SK-N-SH (cell line): ENCODE results near the gene C16orf54. TPM values are rescaled to one million over a fixed set of nuclear protein-coding genes. Genes with fewer than 3 reads are reported as not detected.

Experiments used
- CTCF ChIA-PET: fragments of 300-600, 350-600 bp; formaldehyde crosslinking; extraction: SDS; loops from one replicate; lab custom pipeline; 2021; lab: Yijun Ruan, JAX
- POLR2A ChIA-PET: fragments of 350-600 bp; sonication (Branson Sonifier 250); formaldehyde crosslinking; extraction: SDS; loops from one replicate; lab custom pipeline; 2020; ENCODE audit warnings: antibody characterized with exemption, inconsistent platforms; lab: Yijun Ruan, JAX
- DNase-seq: peaks from one replicate; pipeline ENCODE4 v3.0.0; 2012
- H2AFZ ChIP-seq: fragments of 200-600 bp; sonication (generic); 2 replicates; pipeline ENCODE4 v1.8.1; 2016; ENCODE audit warnings: antibody characterized with exemption, mild to moderate bottlenecking, low read depth
- H3F3A ChIP-seq: fragments of 200-600 bp; sonication (generic); replicated peaks from 2 replicates; pipeline ENCODE3; 2016; ENCODE audit warnings: antibody characterized with exemption, mild to moderate bottlenecking; ENCODE audit not compliant: insufficient read depth
- H3K27ac ChIP-seq, 2 experiments: fragments of 200-500 bp in 1 of 2; fragments of 200-600 bp in 1 of 2; sonication (Bioruptor generic) in 1 of 2; sonication (generic), shearing (Covaris generic) in 1 of 2; 2 replicates each; pipeline versions ENCODE4 v1.5.1 to v1.6.1; 2014 to 2016; ENCODE audit warnings: low read depth in 2 of 2, inconsistent platforms in 1 of 2, low read length in 1 of 2, mild to moderate bottlenecking in 1 of 2, mixed read lengths in 1 of 2
- H3K27me3 ChIP-seq: fragments of 200-600 bp; sonication (generic), shearing (Covaris generic); 2 replicates; pipeline ENCODE4 v1.6.1; 2016; ENCODE audit warnings: mixed run types; ENCODE audit not compliant: insufficient read depth
- H3K36me3 ChIP-seq, 2 experiments: fragments of 200-500 bp in 1 of 2; fragments of 200-600 bp in 1 of 2; sonication (Bioruptor generic) in 1 of 2; sonication (generic) in 1 of 2; replicated peaks in 1 of 2; 2 replicates each; pipeline versions ENCODE3 to v1.5.1; 2014 to 2016; ENCODE audit warnings: low read length in 1 of 2, mild to moderate bottlenecking in 1 of 2; ENCODE audit not compliant: insufficient read depth in 2 of 2, control insufficient read depth in 1 of 2
- H3K4me1 ChIP-seq, 2 experiments: fragments of 200-500 bp in 1 of 2; fragments of 200-600 bp in 1 of 2; sonication (Bioruptor generic) in 1 of 2; sonication (generic), shearing (Covaris generic) in 1 of 2; 2 replicates each; pipeline versions ENCODE4 v1.5.1 to v1.6.1; 2014 to 2016; ENCODE audit warnings: low read depth in 1 of 2, low read length in 1 of 2, mixed run types in 1 of 2; ENCODE audit not compliant: insufficient read depth in 2 of 2, control insufficient read depth in 1 of 2
- H3K4me2 ChIP-seq: fragments of 200-600 bp; sonication (generic), shearing (Covaris generic); 2 replicates; pipeline ENCODE4 v1.6.1; 2017; ENCODE audit warnings: mixed run types
- H3K4me3 ChIP-seq, 2 experiments: fragments of 200-500 bp in 1 of 2; fragments of 200-600 bp in 1 of 2; sonication (Bioruptor generic) in 1 of 2; sonication (generic), shearing (Covaris generic) in 1 of 2; 2 replicates each; pipeline versions ENCODE4 v1.5.1 to v1.8.1; 2014 to 2016; ENCODE audit warnings: low read depth in 2 of 2, inconsistent platforms in 1 of 2, low read length in 1 of 2, mild to moderate bottlenecking in 1 of 2, mixed read lengths in 1 of 2, moderate library complexity in 1 of 2
- H3K79me2 ChIP-seq: fragments of 200-600 bp; sonication (generic); 2 replicates; pipeline ENCODE4 v1.8.1; 2017; ENCODE audit warnings: mild to moderate bottlenecking; ENCODE audit not compliant: insufficient read depth
- H3K9ac ChIP-seq: fragments of 200-600 bp; sonication (generic); 2 replicates; pipeline ENCODE4 v1.6.1; 2017; ENCODE audit warnings: mixed run types
- H3K9me2 ChIP-seq: fragments of 200-600 bp; sonication (generic); 2 replicates; pipeline ENCODE4 v1.6.1; 2017; ENCODE audit warnings: mixed run types
- H3K9me3 ChIP-seq: fragments of 200-600 bp; sonication (generic); 2 replicates; pipeline ENCODE4 v1.6.1; 2017; ENCODE audit warnings: mixed run types, mild to moderate bottlenecking, moderate library complexity
- H4K20me1 ChIP-seq: fragments of 200-600 bp; sonication (generic); 2 replicates; pipeline ENCODE4 v1.6.1; 2017; ENCODE audit warnings: mild to moderate bottlenecking, mixed run types; ENCODE audit not compliant: insufficient read depth
- CHD2 ChIP-seq: fragments of 150-350 bp; IDR thresholded peaks from 2 replicates; pipeline ENCODE4 v1.6.1; 2018; ENCODE audit warnings: low read length; ENCODE audit not compliant: partially characterized antibody
- EP300 ChIP-seq, 2 experiments: IDR thresholded peaks; 2 replicates each; pipeline versions ENCODE4 v1.4.0 to v1.6.1; 2012; ENCODE audit warnings: borderline replicate concordance in 1 of 2, low read depth in 1 of 2, low read length in 1 of 2
- GATA2 ChIP-seq: sonication (generic); formaldehyde crosslinking; IDR thresholded peaks from 2 replicates; pipeline ENCODE4 v1.5.0; 2020; ENCODE audit warnings: mild to moderate bottlenecking, missing genetic modification reagents
- IRF3 ChIP-seq: fragments of 150-350 bp; IDR thresholded peaks from 2 replicates; pipeline ENCODE4 v1.6.1; 2016; ENCODE audit warnings: mild to moderate bottlenecking, low read depth, low read length
- MAX ChIP-seq: IDR thresholded peaks from 2 replicates; pipeline ENCODE4 v1.4.0; 2012; ENCODE audit warnings: low read depth
- MEF2A ChIP-seq: IDR thresholded peaks from 2 replicates; pipeline ENCODE4 v1.4.0; 2012; ENCODE audit warnings: low read depth, borderline replicate concordance
- NRF1 ChIP-seq: IDR thresholded peaks from 2 replicates; pipeline ENCODE4 v1.6.1; 2012; ENCODE audit warnings: low read depth, mild to moderate bottlenecking, low read length
- RAD21 ChIP-seq: IDR thresholded peaks from 2 replicates; pipeline ENCODE4 v1.6.1; 2012; ENCODE audit warnings: mild to moderate bottlenecking, low read length
- RXRA ChIP-seq: IDR thresholded peaks from 2 replicates; pipeline ENCODE4 v1.4.0; 2012; ENCODE audit warnings: low read depth, mild to moderate bottlenecking, borderline replicate concordance
- SIN3A ChIP-seq: IDR thresholded peaks from 2 replicates; pipeline ENCODE4 v1.6.1; 2012; ENCODE audit warnings: low read depth, mild to moderate bottlenecking, low read length, moderate library complexity, borderline replicate concordance
- TAF1 ChIP-seq: IDR thresholded peaks from 2 replicates; pipeline ENCODE4 v1.6.1; 2012; ENCODE audit warnings: low read depth, mild to moderate bottlenecking, low read length, moderate library complexity, borderline replicate concordance
- USF1 ChIP-seq: IDR thresholded peaks from 2 replicates; pipeline ENCODE4 v1.4.0; 2012; ENCODE audit warnings: low read depth, borderline replicate concordance
- ZBTB33 ChIP-seq: IDR thresholded peaks from 2 replicates; pipeline ENCODE4 v1.4.0; 2012; ENCODE audit warnings: low read depth, borderline replicate concordance
- WGBS: methylation state at CpG from one replicate; pipeline ENCODE4 v1.1.6; 2017; ENCODE audit warnings: low lambda C conversion rate; 5-methylcytosine and 5-hydroxymethylcytosine counted together
- polyA plus RNA-seq, 3 experiments: library from polyadenylated mRNA; depleted of rRNA; stranded (reverse); fragments of >200 nt; gene quantifications; 2 replicates each; pipeline ENCODE4 v1.2.3, GENCODE V29; 2012

Gene C16orf54
- polyA plus RNA-seq, 1 of the 3 experiments (the other 2 are of a cell fraction) = not detected

GRCh38 chr16:29760567-29761279, 14.9 kb upstream of the C16orf54 start:
- Histone ChIP-seq H3K9me3 (no peaks in the 10 kb centered on the region), H3F3A (no peaks in the 10 kb centered on the region)
- TF ChIP-seq MEF2A (no peak), EP300 (IDR thresholded peaks at IDR 0.05; ENCODE audit: borderline replicate concordance in 1 of 2, low read depth in 1 of 2, low read length in 1 of 2) (no peak), NRF1 (no peak), IRF3 (no peak), USF1 (no peak), ZBTB33 (no peak)
- TF ChIP-seq, all 33 proteins: peak for 0
- Histone ChIP-seq H3K9me2 (no peaks in the 10 kb centered on the region), H3K36me3 (no peaks in the 10 kb centered on the region), H4K20me1 (no peaks in the 10 kb centered on the region), H3K9ac (no peak overlapping the region), H3K4me1 (no peaks in the 10 kb centered on the region), H3K4me3 (no peak overlapping the region), H3K79me2 (no peaks in the 10 kb centered on the region), H3K27me3 (no peaks in the 10 kb centered on the region), H2AFZ (no peak overlapping the region), H3K27ac (no peak overlapping the region), H3K4me2 (no peak overlapping the region)
- ChIA-PET POLR2A (no interaction called here), CTCF (no interaction called here)
- WGBS = 74% methylated on average over 9 of the region's 9 CpGs
- DNase-seq = no peak

GRCh38 chr16:29757950-29758466, 12.2 kb upstream of the C16orf54 start:
- 71% methylated on average over 6 of the region's 6 CpGs for WGBS
- no peak overlapping the region for H2AFZ ChIP-seq

More at GRCh38 chr16:29757950-29758466, 12.2 kb upstream of the C16orf54 start:
- no peak for DNase-seq
- TF ChIP-seq MEF2A = no peak
- TF ChIP-seq RAD21 = no peak
- no peak for TF ChIP-seq ZBTB33
- TF ChIP-seq CHD2 = no peak
- TF ChIP-seq MAX = no peak
- no peak for TF ChIP-seq IRF3
- no peak for TF ChIP-seq TAF1
- no peak for TF ChIP-seq SIN3A
- TF ChIP-seq GATA2 (CRISPR knock-in tag) = no peak
- TF ChIP-seq NRF1 = no peak
- no peak for TF ChIP-seq RXRA
- TF ChIP-seq, all 33 proteins: peak for 0
- Histone ChIP-seq H4K20me1 (no peaks in the 10 kb centered on the region), H3K4me1 (no peaks in the 10 kb centered on the region), H3K79me2 (no peaks in the 10 kb centered on the region), H3K9ac (no peak overlapping the region), H3F3A (no peaks in the 10 kb centered on the region), H3K27ac (no peak overlapping the region), H3K4me3 (no peak overlapping the region), H3K27me3 (no peaks in the 10 kb centered on the region), H3K9me3 (no peaks in the 10 kb centered on the region), H3K9me2 (no peaks in the 10 kb centered on the region), H3K36me3 (no peaks in the 10 kb centered on the region), H3K4me2 (no peak overlapping the region)
- ChIA-PET CTCF (no interaction called here), POLR2A (no interaction called here)
